ENCODE measurements around the gene ANTKMT. TPM values are rescaled to one million over a fixed set of nuclear protein-coding genes. Genes with fewer than 3 reads are reported as not detected.

ANTKMT gene
- total RNA-seq, 1 experiment from 2014 or later = 42.3 TPM

DNA sequence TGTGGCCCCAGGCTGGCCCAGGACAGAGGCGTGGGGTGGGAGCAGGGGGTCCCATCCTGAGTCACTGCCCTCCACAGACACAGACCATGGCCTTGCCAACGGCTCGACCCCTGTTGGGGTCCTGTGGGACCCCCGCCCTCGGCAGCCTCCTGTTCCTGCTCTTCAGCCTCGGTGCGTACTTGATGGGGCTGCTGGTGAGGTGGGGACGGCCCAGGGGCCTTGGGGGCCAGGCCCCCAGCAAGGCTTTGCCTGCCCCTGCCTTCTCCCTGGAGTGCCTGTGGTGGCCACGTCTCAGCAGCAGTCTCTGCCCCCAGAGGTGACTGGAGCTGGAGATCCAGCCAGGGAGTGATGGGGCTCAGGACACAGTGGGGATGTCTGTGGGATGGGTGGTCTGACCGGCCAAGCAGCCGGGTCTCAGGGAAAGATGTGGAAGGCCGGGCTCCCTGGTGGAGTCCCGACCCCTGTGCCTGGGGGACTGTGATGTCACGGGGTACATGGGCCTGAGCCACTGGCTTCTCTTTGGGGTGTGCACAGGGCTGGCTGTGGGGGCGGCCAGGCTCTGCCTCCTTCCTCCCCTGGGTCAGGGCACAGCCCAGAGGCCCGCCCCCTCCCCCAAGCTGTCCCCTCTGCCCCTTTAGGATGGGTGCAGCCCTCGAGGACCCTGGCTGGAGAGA is 41.8 kb downstream of the ANTKMT start:
- no peak for DNase-seq (ENCODE audit: low read depth)

DNA sequence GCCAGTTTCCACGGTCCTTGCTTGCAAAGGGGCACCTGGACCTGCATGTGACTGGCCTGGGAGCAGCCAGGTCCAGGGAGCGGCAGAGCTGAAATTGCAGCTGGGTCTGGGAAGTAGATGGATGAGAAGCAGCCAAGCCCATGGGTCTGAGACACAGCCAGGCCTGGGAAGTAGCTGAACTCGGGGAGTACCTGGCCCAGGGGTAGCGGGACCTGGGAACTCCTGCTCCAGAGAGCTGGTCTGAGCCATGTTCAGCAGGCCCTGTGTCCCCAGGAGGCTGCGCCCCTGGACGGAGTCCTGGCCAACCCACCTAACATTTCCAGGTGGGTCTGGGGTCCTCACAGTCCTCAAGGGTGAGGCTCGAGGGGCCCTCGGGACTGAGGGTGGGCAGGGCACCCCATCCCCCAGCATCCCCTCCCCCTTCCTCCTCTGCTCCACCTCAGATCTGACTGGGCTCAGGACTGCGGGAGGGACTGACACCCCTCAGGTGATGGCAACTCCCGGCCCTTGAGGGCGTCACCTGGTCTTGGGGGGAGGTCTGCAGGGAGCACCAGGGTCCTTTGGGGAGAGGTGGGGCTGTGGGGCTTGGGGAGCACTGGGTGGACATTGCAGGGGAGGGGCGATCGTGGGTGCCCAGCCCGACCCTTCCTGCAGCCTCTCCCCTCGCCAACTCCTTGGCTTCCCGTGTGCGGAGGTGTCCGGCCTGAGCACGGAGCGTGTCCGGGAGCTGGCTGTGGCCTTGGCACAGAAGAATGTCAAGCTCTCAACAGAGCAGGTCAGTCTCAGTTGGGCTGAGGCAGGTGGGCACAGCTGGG is 42.6 kb downstream of the ANTKMT start:
- DNase-seq (ENCODE audit: low read depth) = no peak

DNA sequence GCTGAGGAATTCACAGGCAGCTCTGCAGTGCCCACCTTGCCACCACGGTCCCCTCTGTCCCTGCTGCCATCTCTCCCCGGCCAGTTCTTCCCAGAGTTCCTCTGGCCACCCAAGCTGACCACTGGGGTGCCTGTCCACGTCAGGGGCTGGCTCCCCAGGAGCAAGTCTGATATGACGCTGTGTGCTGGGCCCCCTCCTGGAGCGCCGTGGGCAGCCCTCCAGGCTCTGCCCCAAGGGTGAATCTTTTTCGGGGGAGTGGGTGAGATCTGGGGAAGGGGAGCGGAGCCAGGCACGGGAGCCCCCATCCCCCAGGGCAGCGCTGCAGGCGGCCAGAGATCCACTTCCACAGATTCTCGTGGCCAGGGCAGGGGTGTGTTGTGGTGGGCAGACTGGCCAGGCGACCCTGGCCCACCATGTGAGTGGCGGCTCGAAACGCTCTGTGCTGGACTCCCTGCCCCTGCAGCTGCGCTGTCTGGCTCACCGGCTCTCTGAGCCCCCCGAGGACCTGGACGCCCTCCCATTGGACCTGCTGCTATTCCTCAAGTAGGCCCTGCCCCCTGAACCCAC is 43.3 kb downstream of the ANTKMT start:
- DNase-seq (ENCODE audit: low read depth) = no peak

DNA sequence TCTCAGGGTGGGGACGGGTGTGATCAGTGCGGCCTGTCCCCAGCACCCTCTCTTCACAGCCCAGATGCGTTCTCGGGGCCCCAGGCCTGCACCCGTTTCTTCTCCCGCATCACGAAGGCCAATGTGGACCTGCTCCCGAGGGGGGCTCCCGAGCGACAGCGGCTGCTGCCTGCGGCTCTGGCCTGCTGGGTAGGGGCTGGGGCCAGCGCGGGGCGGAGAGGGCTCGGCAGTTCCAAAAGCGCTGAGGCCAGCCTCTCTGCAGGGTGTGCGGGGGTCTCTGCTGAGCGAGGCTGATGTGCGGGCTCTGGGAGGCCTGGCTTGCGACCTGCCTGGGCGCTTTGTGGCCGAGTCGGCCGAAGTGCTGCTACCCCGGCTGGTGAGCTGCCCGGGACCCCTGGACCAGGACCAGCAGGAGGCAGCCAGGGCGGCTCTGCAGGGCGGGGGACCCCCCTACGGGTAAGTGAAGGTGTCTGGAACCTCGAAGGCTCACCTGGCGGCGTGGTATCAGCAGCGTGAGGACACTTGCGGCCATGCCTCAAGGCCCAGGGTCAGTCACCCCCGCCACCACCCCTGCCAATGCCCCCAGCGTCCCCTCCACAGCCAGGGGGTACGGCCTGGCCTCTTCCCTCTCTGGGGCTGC is 44.0 kb downstream of the ANTKMT start:
- DNase-seq (ENCODE audit: low read depth) = no peak

DNA sequence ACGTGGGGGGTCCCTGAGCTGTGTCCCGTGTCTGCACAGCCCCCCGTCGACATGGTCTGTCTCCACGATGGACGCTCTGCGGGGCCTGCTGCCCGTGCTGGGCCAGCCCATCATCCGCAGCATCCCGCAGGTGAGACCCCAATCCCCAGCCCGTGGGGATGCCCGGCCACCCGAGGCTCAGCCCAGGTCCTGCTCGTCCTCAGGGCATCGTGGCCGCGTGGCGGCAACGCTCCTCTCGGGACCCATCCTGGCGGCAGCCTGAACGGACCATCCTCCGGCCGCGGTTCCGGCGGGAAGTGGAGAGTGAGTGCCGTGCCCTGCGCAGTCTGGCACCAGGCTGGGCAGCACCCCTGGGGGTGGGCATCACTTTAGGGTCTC is 44.5 kb downstream of the ANTKMT start:
- DNase-seq (ENCODE audit: low read depth) = no peak

DNA sequence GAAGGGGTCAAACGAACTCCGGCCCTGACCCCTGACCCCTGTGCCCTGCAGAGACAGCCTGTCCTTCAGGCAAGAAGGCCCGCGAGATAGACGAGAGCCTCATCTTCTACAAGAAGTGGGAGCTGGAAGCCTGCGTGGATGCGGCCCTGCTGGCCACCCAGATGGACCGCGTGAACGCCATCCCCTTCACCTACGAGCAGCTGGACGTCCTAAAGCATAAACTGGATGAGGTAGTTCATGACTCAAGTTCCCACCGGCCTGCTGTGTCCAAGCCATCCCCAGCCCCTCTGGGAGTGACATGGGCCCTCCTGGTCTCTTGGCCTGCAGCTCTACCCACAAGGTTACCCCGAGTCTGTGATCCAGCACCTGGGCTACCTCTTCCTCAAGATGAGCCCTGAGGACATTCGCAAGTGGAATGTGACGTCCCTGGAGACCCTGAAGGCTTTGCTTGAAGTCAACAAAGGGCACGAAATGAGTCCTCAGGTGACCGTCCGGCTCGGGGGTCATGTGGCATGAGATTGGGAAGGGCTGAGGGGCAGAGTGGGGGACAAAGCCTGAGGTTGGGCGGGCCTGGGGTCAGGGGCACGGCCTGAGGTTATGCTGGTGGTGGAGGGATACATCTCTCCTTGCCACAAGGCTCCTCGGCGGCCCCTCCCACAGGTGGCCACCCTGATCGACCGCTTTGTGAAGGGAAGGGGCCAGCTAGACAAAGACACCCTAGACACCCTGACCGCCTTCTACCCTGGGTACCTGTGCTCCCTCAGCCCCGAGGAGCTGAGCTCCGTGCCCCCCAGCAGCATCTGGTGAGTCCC is 45.3 kb downstream of the ANTKMT start:
- DNase-seq (ENCODE audit: low read depth) = no peak

DNA sequence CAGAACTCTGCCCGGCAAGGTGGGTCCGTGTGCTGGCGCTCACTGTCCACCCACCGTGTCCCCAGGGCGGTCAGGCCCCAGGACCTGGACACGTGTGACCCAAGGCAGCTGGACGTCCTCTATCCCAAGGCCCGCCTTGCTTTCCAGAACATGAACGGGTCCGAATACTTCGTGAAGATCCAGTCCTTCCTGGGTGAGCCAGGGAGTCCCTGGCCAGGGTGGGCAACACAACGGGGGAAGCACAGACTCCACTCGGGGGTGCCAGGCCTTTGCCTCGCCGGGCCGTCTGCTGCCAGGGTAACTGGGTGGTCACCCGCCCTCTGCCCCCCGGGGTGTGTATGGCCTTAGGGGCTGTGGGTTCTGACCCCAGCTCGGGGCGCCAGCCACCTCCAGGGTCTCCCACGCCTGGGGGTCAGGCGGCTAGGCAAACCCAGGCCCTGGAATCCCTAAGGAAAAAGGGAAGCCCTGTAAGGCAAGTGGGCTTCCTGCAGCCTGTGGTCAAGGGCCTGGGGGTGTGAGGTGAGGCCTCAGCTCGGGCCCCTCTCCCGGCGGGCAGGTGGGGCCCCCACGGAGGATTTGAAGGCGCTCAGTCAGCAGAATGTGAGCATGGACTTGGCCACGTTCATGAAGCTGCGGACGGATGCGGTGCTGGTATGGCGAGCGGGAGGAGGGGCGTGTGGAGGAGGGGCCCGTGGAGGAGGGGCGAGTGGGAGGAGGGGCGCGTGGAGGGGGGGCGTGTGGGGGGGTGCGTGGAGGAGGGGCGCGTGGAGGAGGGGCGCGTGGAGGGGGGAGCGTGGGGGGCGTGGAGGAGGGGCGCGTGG is 46.1 kb downstream of the ANTKMT start:
- no peak for DNase-seq (ENCODE audit: low read depth)

DNA sequence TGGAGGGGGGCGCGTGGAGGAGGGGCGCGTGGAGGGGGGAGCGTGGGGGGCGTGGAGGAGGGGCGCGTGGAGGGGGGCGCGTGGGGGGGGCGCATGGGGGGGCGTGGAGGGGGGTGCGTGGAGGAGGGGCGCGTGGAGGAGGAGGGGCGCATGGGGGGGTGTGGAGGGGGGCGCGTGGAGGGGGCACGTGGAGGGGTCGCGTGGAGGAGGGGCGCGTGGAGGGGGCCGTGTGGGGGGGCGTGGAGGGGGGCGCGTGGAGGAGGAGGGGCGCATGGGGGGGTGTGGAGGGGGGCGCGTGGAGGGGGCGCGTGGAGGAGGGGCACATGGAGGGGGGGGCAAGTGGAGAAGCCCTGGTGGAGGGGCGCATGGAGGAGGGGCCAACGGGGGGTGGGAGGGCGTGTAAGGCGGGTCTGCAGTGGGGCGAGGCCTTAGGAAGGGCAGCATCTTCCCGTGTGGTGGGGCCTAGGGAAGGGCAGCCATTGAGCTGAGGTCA is 46.8 kb downstream of the ANTKMT start:
- no peak for DNase-seq (ENCODE audit: low read depth)

DNA sequence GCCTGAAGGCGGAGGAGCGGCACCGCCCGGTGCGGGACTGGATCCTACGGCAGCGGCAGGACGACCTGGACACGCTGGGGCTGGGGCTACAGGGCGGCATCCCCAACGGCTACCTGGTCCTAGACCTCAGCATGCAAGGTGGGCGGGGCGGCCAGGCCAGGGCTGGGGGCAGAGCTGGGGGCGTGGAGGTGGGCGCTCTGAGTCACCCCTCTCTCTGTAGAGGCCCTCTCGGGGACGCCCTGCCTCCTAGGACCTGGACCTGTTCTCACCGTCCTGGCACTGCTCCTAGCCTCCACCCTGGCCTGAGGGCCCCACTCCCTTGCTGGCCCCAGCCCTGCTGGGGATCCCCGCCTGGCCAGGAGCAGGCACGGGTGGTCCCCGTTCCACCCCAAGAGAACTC is 47.5 kb downstream of the ANTKMT start:
- no peak for DNase-seq (ENCODE audit: low read depth)

DNA sequence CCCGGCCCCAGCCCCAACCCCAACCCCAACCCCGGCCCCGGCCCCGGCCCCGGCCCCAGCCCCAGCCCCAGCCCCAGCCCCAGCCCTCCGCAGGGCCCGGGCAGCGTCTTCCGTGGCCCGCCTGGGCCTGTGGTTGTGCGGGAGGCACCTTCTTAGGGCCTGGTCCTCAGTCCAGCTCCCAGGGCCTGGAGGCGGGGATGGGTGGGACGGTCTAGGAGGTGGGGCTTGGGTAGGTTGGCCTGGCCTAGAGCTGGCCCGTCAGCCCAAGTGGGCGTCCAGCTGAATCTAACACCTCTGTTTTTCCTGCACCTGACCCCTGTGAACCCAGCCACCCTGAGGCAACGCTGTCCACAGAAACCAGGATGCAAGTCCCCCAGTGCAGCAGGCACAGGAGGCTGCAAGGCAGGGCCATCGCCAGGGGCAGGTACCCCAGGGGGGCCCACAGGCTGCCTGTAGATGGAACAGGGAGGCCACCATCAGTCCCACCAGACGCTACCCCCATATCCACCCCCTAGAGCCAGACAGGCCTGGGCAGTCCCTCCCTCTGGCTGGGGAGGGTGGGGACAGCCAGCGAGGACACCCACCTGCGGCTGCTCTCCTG is 48.3 kb downstream of the ANTKMT start:
- DNase-seq (ENCODE audit: low read depth) = no peak

DNA sequence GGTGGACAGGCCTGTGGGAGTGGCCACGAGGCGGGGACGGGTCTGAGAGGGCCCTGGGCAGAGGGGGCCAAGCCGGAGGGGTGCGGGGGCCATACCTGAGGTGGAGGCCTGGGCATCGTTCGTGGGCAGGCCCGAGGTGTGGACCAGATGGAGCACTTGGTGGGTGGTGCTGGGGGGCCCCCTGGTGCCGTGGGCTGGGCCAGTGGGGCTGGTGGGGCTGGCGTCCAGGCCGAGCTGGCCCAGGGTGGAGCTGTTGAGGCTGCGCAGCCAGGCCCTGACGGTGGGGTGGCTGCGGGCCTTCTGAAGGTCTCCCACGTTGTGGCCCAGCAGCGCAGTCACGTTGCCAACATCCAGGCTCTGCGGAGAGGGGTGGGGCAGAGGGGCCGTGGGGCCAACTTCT is 49.0 kb downstream of the ANTKMT start:
- no peak for DNase-seq (ENCODE audit: low read depth)

DNA sequence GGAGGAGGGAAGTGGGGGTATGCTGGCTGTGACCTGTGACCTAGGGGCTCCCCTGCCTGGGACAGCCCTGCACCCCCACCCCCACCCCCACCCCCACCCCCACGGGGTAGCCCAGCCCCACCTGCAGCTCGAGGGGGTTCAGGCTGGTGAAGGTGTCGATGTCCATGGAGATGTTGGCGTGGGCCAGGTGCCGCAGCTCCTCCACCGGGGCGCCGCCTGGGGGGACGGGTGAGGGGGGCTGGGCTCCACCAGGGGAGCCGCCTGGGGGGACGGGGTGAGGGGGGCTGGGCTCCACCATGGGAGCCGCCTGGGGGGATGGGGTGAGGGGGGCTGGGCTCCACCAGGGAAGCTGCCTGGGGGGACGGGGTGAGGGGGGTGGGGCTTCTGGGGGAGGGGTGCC is 49.5 kb downstream of the ANTKMT start:
- no peak for DNase-seq (ENCODE audit: low read depth)

Small RNA genes within 50 kb of the gene (small RNA-seq; reads per million reads assigned to genes)
- not detected for gene MIR662

Other genes starting within 250 kb of the ANTKMT start
- 92.4 and 122 TPM in 2 replicates for gene CAPN15, start 193.4 kb upstream of the ANTKMT start, total RNA-seq (2014; rRNA removed; shearing (Covaris generic))
- 0.10 TPM in 1 of 2 replicates, not detected in the other for gene PRR35, start 160.8 kb upstream of the ANTKMT start, total RNA-seq (2014; rRNA removed; shearing (Covaris generic))
- gene NHLRC4, start 154.1 kb upstream of the ANTKMT start, total RNA-seq (2014; rRNA removed; shearing (Covaris generic)) = 0.07 and 1.1 TPM in 2 replicates
- 38.2 and 53.0 TPM in 2 replicates for gene PIGQ, start 151.2 kb upstream of the ANTKMT start, total RNA-seq (2014; rRNA removed; shearing (Covaris generic))
- gene RAB40C, start 131.1 kb upstream of the ANTKMT start, total RNA-seq (2014; rRNA removed; shearing (Covaris generic)) = 12.9 and 15.2 TPM in 2 replicates
- gene WFIKKN1, start 90.2 kb upstream of the ANTKMT start, total RNA-seq (2014; rRNA removed; shearing (Covaris generic)) = 0.03 and 0.14 TPM in 2 replicates
- 190 and 194 TPM in 2 replicates for gene METTL26, start 84.8 kb upstream of the ANTKMT start, total RNA-seq (2014; rRNA removed; shearing (Covaris generic))
- gene MCRIP2, start 79.3 kb upstream of the ANTKMT start, total RNA-seq (2014; rRNA removed; shearing (Covaris generic)) = 44.9 and 51.1 TPM in 2 replicates
- gene WDR90, start 71.8 kb upstream of the ANTKMT start, total RNA-seq (2014; rRNA removed; shearing (Covaris generic)) = 27.0 and 27.9 TPM in 2 replicates
- gene RHOT2, start 53.0 kb upstream of the ANTKMT start, total RNA-seq (2014; rRNA removed; shearing (Covaris generic)) = 95.4 and 107 TPM in 2 replicates
- 1.1 and 1.6 TPM in 2 replicates for gene RHBDL1, start 45.5 kb upstream of the ANTKMT start, total RNA-seq (2014; rRNA removed; shearing (Covaris generic))
- 208 and 257 TPM in 2 replicates for gene STUB1, start 40.7 kb upstream of the ANTKMT start, total RNA-seq (2014; rRNA removed; shearing (Covaris generic))
- gene JMJD8, start 36.8 kb upstream of the ANTKMT start, total RNA-seq (2014; rRNA removed; shearing (Covaris generic)) = 43.0 and 46.2 TPM in 2 replicates
- 3.4 and 4.1 TPM in 2 replicates for gene WDR24, start 30.7 kb upstream of the ANTKMT start, total RNA-seq (2014; rRNA removed; shearing (Covaris generic))
- gene FBXL16, start 15.3 kb upstream of the ANTKMT start, total RNA-seq (2014; rRNA removed; shearing (Covaris generic)) = 2.0 and 4.2 TPM in 2 replicates
- 119 and 152 TPM in 2 replicates for gene METRN, start 6.0 kb upstream of the ANTKMT start, total RNA-seq (2014; rRNA removed; shearing (Covaris generic))
- gene CCDC78, start 5.3 kb downstream of the ANTKMT start, total RNA-seq (2014; rRNA removed; shearing (Covaris generic)) = 4.2 and 4.6 TPM in 2 replicates
- 18.6 and 27.2 TPM in 2 replicates for gene HAGHL, start 6.0 kb downstream of the ANTKMT start, total RNA-seq (2014; rRNA removed; shearing (Covaris generic))
- gene CIAO3, start 19.9 kb downstream of the ANTKMT start, total RNA-seq (2014; rRNA removed; shearing (Covaris generic)) = 33.1 and 35.7 TPM in 2 replicates
- gene MSLN, start 39.6 kb downstream of the ANTKMT start, total RNA-seq (2014; rRNA removed; shearing (Covaris generic)) = 0.23 TPM in 1 of 2 replicates, not detected in the other
- gene RPUSD1, start 67.2 kb downstream of the ANTKMT start, total RNA-seq (2014; rRNA removed; shearing (Covaris generic)) = 84.1 and 114 TPM in 2 replicates
- gene CHTF18, start 67.5 kb downstream of the ANTKMT start, total RNA-seq (2014; rRNA removed; shearing (Covaris generic)) = 41.6 and 45.6 TPM in 2 replicates
- not detected in 2 replicates for gene GNG13, start 79.6 kb downstream of the ANTKMT start, total RNA-seq (2014; rRNA removed; shearing (Covaris generic))
- not detected in 2 replicates for gene LMF1, start 249.8 kb downstream of the ANTKMT start, total RNA-seq (2014; rRNA removed; shearing (Covaris generic))